GM12872 (cell line): ENCODE measurements around the gene RAB3IP.

Experiments used
- TF ChIP-seq, protein P1 (sequence below): IDR thresholded peaks from 3 replicates; pipeline ENCODE4 v1.5.1; 2011; ENCODE audit warnings: low read depth, mild to moderate bottlenecking, low read length, moderate library complexity; ENCODE audit not compliant: insufficient read depth

Gene RAB3IP

DNA sequence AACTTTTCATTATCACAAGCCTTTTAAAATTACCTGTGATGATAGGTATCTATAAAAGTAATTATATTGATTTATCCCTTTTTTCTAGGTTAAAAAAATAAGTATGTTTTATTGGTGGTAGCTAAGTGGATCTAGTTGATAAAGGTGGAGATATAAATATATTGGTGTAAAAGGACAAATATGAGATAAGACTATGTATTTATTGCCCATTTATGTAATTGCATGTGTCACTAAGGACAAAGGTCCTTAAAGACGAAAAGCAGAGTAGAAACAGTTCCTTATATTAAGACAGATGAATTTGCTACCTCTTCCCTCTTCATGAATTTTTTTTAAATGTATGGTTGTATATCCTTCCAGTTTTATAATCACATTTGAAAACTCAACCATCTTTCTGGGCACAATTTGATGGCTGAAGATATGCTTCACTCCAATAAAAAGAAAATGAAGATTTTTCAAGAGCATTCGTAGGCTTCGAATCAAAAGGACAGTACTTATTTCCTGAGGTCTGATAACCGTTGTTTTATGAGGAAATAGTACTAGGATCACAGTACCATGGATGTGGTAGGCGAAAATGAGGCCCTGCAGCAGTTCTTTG lies 86.4 kb downstream of the RAB3IP start, which contains the start of gene MYRFL:
Gene MYRFL (plus strand): TSS at position 262 of the 595 bp plus-strand sequence. CDS start 291 bp downstream, at position 553.
- TF ChIP-seq, protein P1, sequence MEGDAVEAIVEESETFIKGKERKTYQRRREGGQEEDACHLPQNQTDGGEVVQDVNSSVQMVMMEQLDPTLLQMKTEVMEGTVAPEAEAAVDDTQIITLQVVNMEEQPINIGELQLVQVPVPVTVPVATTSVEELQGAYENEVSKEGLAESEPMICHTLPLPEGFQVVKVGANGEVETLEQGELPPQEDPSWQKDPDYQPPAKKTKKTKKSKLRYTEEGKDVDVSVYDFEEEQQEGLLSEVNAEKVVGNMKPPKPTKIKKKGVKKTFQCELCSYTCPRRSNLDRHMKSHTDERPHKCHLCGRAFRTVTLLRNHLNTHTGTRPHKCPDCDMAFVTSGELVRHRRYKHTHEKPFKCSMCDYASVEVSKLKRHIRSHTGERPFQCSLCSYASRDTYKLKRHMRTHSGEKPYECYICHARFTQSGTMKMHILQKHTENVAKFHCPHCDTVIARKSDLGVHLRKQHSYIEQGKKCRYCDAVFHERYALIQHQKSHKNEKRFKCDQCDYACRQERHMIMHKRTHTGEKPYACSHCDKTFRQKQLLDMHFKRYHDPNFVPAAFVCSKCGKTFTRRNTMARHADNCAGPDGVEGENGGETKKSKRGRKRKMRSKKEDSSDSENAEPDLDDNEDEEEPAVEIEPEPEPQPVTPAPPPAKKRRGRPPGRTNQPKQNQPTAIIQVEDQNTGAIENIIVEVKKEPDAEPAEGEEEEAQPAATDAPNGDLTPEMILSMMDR: no peak

DNA sequence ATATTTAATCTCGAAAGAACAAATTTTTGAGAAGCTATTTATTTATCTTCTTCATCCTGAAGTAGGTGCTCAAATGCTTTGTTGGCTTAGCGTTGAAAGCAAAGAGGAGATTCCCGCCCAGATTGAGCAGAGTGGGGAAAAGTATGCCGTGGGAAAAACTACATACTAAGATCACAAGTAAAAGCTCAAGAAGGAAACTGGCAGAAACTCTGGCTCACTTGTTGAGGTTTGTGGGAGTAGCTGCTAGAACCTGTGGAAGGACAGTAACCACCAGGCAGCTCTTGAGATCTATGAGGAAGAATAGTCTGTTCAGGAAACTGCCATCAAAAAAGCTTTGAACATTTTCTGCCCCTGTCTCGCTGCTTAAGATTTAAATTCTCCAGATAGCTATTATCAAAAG lies 90.2 kb downstream of the RAB3IP start:
- TF ChIP-seq, protein P1: no peak

DNA sequence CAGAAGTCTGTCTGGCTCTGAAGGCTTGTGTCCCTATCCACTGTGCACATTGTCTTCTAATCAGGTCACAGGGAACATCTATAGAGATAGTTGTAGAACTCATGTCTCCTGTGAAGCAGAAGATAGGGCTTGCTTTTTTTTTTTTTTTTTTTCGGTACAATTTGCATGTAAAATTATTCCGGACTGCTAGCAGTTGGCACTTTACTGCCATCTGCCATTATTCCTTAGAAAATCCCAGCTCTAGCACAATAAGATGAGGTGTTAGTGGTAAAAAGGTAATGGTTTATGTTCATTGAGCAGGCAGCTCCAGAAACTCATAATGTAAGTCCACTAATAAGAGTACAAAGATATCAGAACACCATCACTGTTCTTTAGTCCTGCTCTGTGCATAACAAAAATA lies 95.0 kb downstream of the RAB3IP start:
- TF ChIP-seq, protein P1: no peak

DNA sequence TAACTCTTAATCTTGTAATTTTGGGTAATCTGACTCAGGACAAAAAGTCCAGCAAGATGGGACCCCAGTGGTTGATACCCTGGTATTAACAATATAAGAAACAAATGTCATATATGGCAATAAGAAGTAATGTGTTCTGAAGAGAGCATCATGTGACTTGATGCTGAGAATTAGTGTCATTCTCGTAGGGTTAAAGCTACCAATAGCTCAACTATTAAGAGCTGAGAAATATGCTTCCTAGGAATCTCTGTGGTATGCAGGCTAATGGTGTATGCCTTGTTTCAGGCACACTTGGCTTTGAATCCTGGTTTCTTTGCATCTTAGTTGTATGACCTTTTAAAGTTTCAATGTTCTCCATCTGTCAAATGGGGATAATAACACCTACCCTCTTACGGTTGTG lies 95.5 kb downstream of the RAB3IP start:
- TF ChIP-seq, protein P1: no peak

DNA sequence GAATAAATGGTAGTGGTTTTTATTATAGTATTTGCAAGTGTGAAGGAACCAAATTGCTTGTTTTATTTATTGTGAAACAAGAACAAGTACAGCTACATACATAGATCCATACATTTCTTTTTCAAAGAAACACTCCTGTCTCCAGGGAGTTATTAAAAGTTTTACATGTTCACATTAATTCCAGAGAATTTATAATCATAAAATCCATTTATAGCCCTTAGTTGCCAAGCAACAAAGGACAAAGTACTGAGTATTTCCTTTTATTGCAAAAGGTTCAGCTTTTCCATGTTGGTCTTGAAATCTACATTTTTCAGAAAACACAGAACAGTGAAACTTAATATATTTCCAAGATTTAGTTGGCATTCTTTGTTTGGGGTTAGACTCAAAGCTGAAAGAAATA lies 95.9 kb downstream of the RAB3IP start:
- TF ChIP-seq, protein P1: no peak

DNA sequence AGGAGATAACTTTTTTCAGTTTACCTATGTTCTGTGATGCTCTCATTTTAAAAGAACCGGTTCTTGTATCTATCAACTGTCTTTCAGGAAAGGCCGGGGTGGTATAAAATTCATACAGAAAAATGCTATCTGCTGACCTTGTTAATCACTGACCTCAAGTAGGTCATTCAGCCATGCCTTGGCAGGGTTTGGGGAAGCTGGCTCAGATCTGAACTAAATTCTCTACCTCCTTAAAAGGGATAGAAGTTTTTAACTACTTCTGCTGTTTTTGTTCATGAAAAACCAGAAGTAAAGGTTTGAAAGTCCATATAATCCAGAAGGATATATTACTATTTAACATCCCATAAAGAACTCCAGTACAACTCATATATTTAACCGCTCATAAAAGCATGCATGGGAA lies 96.4 kb downstream of the RAB3IP start:
- TF ChIP-seq, protein P1: no peak

DNA sequence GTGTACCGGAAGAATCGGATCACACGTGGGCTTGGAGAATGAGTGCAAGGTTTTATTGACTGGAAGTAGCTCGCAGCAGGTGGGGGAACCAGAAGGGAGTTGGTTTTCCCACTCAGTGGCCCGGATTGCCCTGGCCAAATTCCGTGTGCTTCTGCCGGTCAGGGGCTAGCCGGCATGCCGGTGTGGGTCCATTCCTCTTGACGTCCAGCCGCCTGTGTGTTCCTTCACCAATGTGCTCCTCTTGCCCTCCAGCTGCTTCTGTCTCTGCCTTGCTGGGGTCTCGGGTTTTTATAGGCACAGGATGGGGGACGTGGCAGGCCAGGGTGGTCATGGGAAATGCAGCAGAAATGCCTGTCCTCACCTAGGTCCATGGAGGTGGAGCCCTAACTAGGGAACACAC lies 97.4 kb downstream of the RAB3IP start:
- TF ChIP-seq, protein P1: no peak
